Fibroblast of villous mesenchyme (primary cell): ENCODE results near the gene OSBPL10. TPM values are rescaled to one million over a fixed set of nuclear protein-coding genes. Genes with fewer than 3 reads are reported as not detected.

ENCODE experiments used
- DNase-seq: peaks from one replicate; pipeline ENCODE4 v3.0.0-alpha.2; 2010; ENCODE audit warnings: low read depth
- H3K4me3 ChIP-seq: 2 replicates; pipeline ENCODE4 v1.5.1; 2011; ENCODE audit warnings: low read depth, mild to moderate bottlenecking, low read length
- total RNA-seq: library from RNA; depleted of rRNA; stranded (reverse); fragments of >200 nt; gene quantifications from 2 replicates; pipeline ENCODE4 v1.2.3, GENCODE V29; 2012
- TF ChIP-seq, protein P1 (sequence below): IDR thresholded peaks from 2 replicates; pipeline ENCODE4 v1.5.1; 2012; ENCODE audit warnings: low read depth, mild to moderate bottlenecking, low read length; ENCODE audit not compliant: insufficient read depth

OSBPL10 gene
- total RNA-seq, 1 donor, result 7.3 TPM

DNA sequence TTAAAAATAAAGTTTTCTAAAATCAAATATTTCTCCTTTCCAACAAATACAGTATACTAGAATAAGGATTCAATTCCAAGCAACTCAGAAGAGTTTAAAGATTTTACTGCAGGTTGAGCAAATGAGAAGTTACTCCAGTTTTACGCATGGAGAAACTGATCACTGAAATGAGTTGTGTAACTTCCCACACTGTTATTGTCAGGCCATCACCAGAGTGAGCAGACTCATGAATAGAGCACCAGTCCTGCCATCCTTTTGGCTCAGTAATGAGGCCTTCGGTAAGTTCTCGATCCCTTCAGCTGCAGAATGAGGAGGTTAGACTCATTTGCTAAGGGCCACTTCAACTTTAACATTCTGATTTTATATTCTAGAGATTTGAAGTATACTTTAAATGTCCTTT, 48.1 kb downstream of the OSBPL10 start:
- no peak for DNase-seq
- TF ChIP-seq, protein P1, sequence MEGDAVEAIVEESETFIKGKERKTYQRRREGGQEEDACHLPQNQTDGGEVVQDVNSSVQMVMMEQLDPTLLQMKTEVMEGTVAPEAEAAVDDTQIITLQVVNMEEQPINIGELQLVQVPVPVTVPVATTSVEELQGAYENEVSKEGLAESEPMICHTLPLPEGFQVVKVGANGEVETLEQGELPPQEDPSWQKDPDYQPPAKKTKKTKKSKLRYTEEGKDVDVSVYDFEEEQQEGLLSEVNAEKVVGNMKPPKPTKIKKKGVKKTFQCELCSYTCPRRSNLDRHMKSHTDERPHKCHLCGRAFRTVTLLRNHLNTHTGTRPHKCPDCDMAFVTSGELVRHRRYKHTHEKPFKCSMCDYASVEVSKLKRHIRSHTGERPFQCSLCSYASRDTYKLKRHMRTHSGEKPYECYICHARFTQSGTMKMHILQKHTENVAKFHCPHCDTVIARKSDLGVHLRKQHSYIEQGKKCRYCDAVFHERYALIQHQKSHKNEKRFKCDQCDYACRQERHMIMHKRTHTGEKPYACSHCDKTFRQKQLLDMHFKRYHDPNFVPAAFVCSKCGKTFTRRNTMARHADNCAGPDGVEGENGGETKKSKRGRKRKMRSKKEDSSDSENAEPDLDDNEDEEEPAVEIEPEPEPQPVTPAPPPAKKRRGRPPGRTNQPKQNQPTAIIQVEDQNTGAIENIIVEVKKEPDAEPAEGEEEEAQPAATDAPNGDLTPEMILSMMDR, result no peak
- no peak overlapping the region for H3K4me3 ChIP-seq

DNA sequence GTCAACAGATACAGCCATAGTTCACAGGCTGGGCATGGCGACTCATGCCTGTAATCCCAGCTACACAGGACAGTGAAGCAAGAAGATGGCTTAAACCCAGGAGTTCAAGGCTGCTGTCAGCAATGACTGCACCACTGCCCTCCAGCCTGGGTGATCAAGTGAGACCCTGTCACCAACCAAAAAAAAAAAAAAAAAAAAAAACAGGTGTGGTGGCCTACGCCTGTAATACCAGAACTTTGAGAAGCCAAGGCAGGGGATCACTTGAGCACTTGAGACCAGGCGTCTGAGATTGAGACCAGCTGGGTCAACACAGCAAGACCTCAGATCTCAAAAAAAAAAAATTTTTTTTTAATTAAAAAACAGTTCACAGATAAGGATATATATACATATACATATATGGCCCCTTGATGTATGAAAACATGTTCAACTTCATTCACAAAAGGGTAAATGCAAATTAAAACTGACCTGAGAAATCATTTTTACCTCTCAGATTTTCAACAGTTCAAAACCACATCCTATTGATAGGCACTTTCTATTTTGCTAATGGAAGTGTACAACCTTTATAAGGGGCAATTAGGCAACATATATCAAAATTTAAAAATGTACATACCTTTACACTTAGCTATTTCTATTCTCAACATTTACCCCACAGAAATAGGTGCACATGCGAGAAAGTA, 51.1 kb downstream of the OSBPL10 start:
- no peak for DNase-seq
- no peak overlapping the region for H3K4me3 ChIP-seq
- TF ChIP-seq, protein P1, result no peak

DNA sequence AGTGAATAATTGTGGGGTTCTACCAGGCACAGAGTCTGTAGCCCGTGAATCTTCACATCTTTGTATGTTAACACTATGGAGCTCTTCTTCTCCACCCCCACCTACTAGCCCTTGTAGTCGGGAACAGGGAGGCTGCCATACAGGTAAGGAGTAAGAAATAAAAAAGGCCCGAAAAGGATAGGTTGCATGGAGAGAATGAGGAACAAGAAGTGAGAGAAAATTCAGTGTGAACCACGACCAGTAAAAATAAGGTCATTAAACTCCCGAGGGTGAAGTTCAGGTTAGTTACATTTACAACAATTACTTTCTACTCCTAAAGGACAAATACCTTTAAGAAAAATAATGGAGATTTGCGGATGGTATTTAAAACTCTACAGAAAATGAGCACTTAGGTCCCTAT, 53.3 kb downstream of the OSBPL10 start:
- H3K4me3 ChIP-seq, result no peak overlapping the region

DNA sequence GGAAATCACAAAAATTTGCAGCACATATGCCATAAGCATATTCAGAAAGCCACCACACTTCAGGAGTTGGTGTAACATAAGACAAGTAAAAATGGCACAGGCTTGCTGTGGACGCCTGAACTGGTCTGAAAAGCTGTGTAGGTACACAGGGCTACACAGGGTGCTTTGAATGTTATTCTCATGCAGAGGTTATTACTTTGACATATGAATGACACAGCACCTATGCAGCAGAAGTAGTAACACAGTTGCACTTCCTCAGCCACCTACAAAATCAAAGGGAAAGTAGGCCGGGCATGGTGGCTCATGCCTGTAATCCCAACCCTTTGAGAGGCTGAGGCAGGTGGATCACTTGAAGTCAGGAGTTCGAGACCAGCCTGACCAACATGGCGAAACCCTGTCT, 54.5 kb downstream of the OSBPL10 start:
- DNase-seq, result no peak
- TF ChIP-seq, protein P1, result no peak
- H3K4me3 ChIP-seq, result no peak overlapping the region

More for the DNA sequence above, 53.3 kb downstream of the OSBPL10 start:
- TF ChIP-seq, protein P1, result no peak
- DNase-seq, result no peak

DNA sequence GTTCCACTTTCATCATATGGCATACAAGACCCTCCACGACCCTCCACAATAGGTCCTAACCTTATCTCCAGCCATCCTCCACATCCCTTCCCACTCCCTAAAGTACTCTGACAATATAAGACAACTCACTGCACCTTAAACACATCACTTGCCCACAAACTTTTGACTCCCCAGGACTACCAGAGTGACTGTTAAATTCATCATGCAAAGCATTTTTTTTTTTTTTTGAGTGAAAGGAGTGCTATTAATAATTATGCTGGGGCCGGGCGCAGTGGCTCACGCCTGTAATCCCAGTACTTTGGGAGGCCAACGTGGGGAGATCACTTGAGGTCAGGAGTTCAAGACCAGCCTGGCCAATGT, 55.8 kb downstream of the OSBPL10 start:
- TF ChIP-seq, protein P1, result no peak
- DNase-seq, result no peak
- no peak overlapping the region for H3K4me3 ChIP-seq

DNA sequence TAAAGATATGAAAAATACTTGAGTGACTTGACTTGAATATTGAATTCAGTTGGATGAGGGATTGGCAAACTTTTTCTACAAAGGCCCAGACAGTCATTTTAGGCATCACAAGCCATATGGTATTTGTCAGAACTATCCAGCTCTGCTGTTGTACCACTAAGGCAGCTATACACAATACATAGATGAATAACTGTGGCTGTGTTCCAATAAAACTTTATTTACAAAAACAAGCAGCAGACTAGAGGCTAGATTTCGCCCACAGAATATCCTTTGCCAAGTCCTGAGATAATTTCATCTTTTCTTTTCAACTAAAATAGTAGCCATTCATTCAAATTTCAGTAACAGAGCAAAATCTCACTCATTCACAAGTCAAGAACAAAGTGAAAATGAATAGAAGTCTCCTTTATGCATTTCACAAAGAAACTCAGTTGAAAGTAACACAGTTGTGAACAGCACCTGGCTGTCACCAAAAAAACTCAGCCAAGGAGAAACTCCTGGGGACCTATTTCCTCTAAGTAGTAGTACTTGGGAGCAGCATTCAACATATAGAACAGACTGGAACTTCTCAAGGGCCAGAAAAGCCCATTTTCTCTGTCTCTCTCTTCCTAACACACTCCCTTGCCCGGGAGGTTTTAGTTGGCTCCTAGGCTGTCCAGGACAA, 56.3 kb downstream of the OSBPL10 start:
- TF ChIP-seq, protein P1, result no peak
- DNase-seq, result no peak
- no peak overlapping the region for H3K4me3 ChIP-seq
